Tracheal epithelial cell (primary cell): ENCODE measurements around the gene TPCN2. TPM values are rescaled to one million over a fixed set of nuclear protein-coding genes. Genes with fewer than 3 reads are reported as not detected.

Source experiments
- total RNA-seq: library from RNA; depleted of rRNA; stranded (reverse); fragments of >200 nt; gene quantifications from 2 replicates; pipeline ENCODE4 v1.2.1, GENCODE V29; 2014

The TPCN2 gene
- total RNA-seq, result 7.0 and 7.7 TPM in 2 replicates

DNA sequence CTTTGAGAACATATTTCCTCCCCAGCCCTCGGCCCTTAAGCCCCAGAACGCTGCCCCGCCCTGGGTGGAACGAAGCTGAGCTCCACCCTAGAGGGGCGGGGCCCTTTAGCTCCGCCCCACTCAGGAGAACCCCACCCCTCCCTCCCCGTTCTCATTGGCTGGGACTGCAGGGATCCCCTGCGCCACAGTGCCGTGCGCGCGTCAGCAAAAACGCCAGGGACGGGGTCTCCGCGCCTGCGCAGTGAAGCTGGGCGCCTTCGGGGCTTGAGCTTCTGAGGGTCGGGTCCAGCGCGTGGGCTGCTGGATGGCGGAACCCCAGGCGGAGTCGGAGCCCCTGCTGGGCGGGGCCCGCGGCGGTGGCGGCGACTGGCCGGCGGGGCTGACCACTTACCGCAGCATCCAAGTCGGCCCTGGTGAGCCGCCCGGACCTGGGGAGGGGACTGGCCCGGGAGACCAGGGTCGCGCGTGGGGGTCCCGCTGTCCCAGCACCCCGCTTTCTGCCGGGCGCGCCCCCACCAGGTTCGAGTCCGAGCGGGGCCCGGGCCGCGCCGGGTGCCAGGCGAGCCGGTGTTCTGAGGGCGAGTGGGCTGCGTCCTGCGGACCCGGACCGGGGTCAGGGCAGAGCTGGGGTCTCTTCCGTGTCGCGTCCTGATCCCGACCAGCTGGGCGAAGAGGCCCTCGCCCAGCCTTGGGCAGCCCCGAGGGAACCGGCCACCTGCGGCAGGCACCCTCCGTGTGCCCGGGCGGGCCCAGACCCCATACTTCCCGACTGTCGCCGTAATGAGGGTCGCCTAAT, at the start of gene TPCN2:
TPCN2 (plus strand) TSS at position 239 of the 796 bp plus-strand sequence; CDS start at position 305, 66 bp downstream.

DNA sequence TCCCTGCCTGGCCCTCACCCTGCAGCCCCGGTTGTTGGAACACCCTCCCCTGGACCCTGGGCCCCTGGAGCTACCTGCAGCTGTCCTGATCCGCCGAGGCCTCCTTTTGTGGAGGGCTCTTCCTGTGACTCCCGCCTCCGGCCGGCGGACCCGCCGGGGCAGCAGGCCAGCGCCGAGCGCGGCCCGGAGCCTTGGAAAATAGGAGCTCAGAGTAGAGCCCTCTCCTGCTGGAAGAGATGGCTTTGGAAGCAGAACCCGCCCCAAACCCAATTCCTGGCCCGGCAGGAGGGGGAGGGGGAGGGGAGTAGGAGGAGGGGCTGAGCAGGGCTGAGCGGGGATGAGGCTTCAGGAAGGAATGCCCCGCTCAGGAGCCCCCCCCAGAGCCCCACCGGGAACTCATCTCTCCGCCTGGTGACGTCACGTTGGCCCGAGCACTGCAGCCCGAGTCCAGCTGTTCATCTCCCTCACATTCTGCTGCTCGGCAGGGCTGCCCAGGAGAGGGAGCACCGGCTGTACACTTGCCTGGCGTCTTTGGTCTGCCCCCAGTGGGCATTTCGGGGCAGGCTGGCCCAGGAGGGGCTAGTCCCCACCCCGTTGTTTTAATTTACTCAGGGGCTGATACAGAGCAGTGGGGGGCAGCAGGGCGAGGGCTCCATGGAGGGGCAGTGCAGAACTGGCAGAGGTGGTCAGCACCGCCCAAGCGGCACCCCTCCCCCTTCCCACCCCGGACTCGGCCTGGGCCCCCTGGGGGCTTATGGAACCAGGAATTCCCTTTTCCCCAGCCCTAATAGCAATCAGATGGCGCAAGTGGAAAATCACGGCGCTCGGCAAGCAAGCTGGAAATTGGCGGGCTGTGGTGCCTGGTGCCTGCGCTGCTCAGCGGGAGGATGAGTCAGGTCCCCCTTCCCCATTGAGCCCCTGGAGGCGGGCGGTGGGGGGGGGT, 35.5 kb upstream of the TPCN2 start, which contains the start of gene MRGPRF:
MRGPRF (minus strand) TSS at position 238 of the 943 bp plus-strand sequence. CDS start 3,345 bp downstream, outside the sequence.

DNA sequence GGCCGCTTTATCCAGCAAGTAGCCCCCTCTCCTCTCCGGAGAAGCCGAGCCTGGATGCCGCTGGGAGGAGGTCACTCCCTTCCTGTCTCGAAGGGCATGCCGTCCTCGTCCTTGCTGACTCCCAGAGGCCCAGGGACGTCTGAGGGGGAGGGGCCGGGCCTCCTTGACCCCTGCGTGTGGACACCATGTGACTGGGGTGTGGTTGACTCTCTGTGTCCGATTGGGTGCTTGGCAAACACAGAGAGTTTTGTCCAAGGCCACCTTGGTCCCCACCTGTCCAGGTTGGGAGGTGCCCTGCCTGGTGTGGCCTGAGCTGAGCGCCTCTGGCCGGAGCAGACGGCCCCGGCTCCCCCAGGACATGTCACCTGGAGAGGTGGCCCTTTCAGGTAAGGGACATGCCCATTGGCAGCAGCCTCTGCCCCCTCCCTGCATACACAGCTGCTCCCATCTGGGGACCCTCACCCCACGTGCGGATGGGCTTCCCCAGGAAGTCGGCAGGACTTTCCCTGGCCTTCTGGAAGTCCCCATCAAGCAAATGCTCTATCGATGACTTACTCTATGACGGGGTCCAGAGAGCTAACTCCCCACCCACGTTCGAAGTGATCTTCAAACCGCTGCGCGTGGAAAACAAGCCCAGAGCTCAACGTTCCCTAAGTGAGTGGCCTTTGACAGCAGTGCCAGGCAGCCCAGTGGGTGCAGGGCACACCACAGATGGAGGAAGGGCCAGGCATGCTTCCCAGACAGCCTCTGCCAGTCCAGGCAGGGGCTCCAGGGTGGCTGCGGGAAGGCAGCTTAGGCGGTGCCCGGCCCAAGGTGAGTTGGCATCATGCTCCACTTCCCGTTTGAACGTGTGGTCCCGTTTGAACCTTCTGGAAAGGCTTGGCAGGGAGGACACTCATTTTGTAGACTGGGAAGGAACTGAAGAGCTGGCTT, 106.8 kb downstream of the TPCN2 start, which contains the start of gene SMIM38:
SMIM38 (plus strand) TSS at position 634 of the 933 bp plus-strand sequence. CDS start 1,912 bp downstream, outside the sequence.

Other genes starting within 250 kb of the TPCN2 start
- 10.6 and 33.9 TPM in 2 replicates for gene CPT1A, start 207.0 kb upstream of the TPCN2 start, total RNA-seq
- gene MRPL21, start 145.1 kb upstream of the TPCN2 start, total RNA-seq, result 88.7 and 91.1 TPM in 2 replicates
- 7.5 and 8.0 TPM in 2 replicates for gene IGHMBP2, start 145.0 kb upstream of the TPCN2 start, total RNA-seq
- not detected in 2 replicates for gene MRGPRD, start 67.9 kb upstream of the TPCN2 start, total RNA-seq
- gene MRGPRF, start 35.7 kb upstream of the TPCN2 start, total RNA-seq, result under 0.01 TPM in 1 of 2 replicates, not detected in the other
- gene SMIM38, start 107.0 kb downstream of the TPCN2 start, total RNA-seq, result 0.21 and 0.48 TPM in 2 replicates
- gene MYEOV, start 245.2 kb downstream of the TPCN2 start, total RNA-seq, result under 0.01 and 4.8 TPM in 2 replicates